ENCODE results near the gene MRPS23.
A peak's percentile ranks its signal among the peaks of the same experiment; 100 is the strongest.

MRPS23 gene

GRCh38 chr17:57873261-57874057 lies 23.6 kb upstream of the MRPS23 start:
- no peak overlapping the region for H3K4me3 ChIP-seq (replicated peaks in 1 of 2; ENCODE audit: low read depth in 2 of 2, low read length in 2 of 2)
- no peak for TF ChIP-seq CTCF (IDR thresholded peaks at IDR 0.05; ENCODE audit: low read depth, low read length)
- no peak for DNase-seq (ENCODE audit: low read depth in 2 of 2)

DNA sequence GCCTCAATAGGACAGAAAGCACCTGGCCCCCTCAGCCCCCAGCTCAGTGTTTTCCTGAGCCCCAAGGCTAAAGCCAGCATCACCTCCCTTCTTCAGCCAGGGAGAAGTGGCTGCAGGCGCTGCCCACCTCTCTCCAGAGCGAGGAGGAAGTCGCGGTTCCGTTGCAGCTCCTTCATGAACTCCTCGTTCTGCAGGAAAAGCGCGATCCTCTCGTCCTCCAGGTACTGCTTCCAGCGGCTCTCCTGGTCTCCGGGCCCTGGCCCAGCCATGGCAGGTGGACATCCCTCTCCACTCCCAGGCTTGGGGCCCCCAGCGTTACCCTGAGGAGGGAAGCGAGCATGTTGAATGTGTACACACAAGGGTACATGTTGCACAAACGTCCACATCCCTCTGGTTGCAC lies 22.7 kb upstream of the MRPS23 start:
- no peak for DNase-seq (ENCODE audit: low read depth in 2 of 2)
- no peak overlapping the region for H3K4me3 ChIP-seq (replicated peaks in 1 of 2; ENCODE audit: low read depth in 2 of 2, low read length in 2 of 2)
- TF ChIP-seq CTCF (IDR thresholded peaks at IDR 0.05; ENCODE audit: low read depth, low read length), result no peak

- DNase-seq (ENCODE audit: low read depth in 2 of 2), result no peak
- TF ChIP-seq CTCF (IDR thresholded peaks at IDR 0.05; ENCODE audit: low read depth, low read length), result no peak
- H3K4me3 ChIP-seq (replicated peaks in 1 of 2; ENCODE audit: low read depth in 2 of 2, low read length in 2 of 2), result no peak overlapping the region
These were observed 22.0 kb upstream of the MRPS23 start for GRCh38 chr17:57871863-57872262.

GRCh38 chr17:57871155-57871554 lies 21.3 kb upstream of the MRPS23 start:
- H3K4me3 ChIP-seq (replicated peaks in 1 of 2; ENCODE audit: low read depth in 2 of 2, low read length in 2 of 2), result no peak overlapping the region
- DNase-seq (ENCODE audit: low read depth in 2 of 2), result no peak
- TF ChIP-seq CTCF (IDR thresholded peaks at IDR 0.05; ENCODE audit: low read depth, low read length), result no peak

DNA sequence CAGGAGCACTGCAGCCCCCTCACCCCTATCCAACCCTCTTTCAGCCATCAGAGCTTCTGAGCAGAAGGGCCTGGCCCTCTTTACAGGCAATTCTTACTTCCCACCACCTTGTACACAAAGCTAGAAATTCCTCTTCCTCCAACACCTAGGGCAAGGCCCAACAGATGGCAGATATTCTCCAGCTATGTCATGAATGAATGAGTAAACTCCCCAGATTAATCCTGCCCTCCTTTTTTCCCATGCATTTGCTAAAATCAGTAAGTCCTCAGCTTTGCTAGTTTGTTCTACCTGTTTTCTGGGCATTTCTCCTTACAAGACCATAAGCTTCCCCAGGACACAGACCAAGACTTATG lies 20.4 kb upstream of the MRPS23 start:
- DNase-seq (ENCODE audit: low read depth in 2 of 2), result peak in 1 of 2 donors; percentile 38

DNA sequence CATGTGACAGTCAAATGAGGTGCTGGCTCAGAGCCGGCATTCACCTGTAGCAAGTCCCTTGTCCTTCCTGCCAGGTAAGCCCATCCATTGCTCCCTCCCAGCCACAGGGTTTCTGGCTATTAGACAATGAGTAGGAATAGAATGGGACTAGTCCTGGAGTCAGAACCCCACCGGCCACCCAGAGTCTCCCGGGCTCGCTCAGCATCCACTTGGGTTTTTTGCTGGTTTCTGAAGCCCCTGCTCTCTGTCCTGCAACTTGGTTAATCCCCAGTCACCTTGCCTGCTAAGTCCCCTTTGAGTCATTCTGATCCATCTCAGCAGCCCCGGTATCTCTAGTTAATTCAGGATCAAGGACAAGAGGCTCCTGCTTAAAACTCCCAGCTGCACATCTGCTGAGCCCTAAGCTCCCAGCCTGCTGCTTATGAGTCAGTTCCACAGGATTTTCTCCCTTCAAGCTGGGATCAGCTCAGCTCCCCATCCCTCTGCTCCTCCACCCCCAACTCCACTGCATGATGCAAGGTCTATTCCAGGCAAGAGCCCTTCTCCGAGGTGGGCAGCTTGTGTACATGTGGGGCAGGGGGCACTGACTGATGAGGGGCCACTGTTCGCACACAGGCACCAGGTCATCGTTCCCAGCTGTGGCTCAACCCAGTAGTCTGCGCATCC lies 19.9 kb upstream of the MRPS23 start:
- no peak overlapping the region for H3K4me3 ChIP-seq (replicated peaks in 1 of 2; ENCODE audit: low read depth in 2 of 2, low read length in 2 of 2)
- no peak for TF ChIP-seq CTCF (IDR thresholded peaks at IDR 0.05; ENCODE audit: low read depth, low read length)
- DNase-seq (ENCODE audit: low read depth in 2 of 2), result peak; percentile 67 to 78

More for the DNA sequence above, 20.4 kb upstream of the MRPS23 start:
- H3K4me3 ChIP-seq (replicated peaks in 1 of 2; ENCODE audit: low read depth in 2 of 2, low read length in 2 of 2), result no peak overlapping the region
- TF ChIP-seq CTCF (IDR thresholded peaks at IDR 0.05; ENCODE audit: low read depth, low read length), result no peak
